Esophagus mucosa (tissue), 1 donor: ENCODE data around the gene AXIN1. TPM values are rescaled to one million over a fixed set of nuclear protein-coding genes. Genes with fewer than 3 reads are reported as not detected.
A peak's percentile ranks its signal among the peaks of the same experiment; 100 is the strongest.

ENCODE experiments used
- ATAC-seq: fragments of 200-7000 bp; cut with Tn5 transposase; one replicate; pipeline ENCODE4 v1.9.1; 2020
- total RNA-seq: library from RNA; stranded (reverse); gene quantifications from one replicate; pipeline ENCODE4 v1.2.4, GENCODE V29; 2023
- donor health status: DM: yes; HTN: yes; CAD: no.

The AXIN1 gene
- total RNA-seq, 1 donor from 2014 or later: 15.3 TPM

DNA sequence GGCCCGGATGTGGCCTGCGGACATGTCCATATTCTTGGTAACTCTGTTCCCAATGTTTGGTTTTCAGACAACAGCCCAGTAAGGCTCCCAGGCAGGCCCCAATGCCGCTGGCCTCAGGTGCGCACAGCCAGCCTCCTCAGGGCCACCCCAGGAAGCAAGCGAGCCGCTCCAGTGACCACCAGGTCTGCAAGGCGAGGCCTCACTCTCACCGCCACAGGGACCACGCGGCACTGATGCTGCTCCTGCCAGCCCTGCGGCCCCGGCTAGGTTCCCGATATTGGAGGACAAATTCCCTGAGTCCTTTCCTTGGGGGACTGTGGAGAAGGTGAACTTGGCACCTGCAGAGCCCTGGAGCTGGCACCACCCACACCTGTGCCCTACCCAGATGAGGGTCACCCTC, 50.6 kb downstream of the AXIN1 start:
- ATAC-seq: no peak

DNA sequence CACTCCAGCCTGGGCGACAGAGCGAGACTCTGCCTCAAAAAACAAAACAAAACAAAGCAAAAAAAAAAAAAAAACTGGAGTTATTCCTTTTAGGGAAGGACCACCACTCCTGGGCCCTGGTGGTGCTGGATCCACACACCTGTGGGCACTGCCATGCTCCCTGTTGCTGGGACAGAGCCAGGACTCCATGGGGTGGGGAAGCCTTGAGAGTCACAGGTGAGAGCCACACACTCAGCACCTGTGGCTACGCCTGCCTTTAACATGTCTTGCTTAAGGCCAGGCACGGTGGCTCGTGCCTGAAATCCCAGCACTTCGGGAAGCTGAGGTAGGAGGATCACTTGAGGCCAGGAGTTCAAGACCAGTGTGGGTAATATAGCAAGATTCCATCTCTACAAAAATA, 51.3 kb downstream of the AXIN1 start:
- no peak for ATAC-seq

DNA sequence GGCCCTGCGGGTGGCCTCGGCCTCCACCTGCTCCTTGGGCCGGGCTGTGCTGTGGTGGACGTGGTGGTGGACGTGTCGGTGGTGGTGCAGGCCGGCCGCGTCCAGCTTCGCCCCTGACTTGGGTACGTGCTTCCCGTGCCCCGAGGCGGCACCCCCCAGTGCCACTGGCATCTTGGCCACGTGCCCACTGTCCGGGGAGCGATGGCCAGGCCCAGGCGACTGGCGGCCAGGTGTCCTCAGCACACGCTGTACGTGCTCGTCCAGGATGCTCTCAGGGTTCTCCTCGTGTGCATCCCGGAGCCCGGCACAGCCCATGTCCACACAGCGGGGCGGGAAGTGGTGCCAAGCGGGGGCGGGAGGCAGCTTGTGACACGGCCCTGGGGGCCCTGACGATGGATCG, 54.7 kb downstream of the AXIN1 start:
- peak; percentile 28 for ATAC-seq

- ATAC-seq: no peak
Observed at GRCh38 chr16:296806-297510, 55.6 kb downstream of the AXIN1 start.

- no peak for ATAC-seq
Observed at GRCh38 chr16:296276-296675, 56.2 kb downstream of the AXIN1 start.

DNA sequence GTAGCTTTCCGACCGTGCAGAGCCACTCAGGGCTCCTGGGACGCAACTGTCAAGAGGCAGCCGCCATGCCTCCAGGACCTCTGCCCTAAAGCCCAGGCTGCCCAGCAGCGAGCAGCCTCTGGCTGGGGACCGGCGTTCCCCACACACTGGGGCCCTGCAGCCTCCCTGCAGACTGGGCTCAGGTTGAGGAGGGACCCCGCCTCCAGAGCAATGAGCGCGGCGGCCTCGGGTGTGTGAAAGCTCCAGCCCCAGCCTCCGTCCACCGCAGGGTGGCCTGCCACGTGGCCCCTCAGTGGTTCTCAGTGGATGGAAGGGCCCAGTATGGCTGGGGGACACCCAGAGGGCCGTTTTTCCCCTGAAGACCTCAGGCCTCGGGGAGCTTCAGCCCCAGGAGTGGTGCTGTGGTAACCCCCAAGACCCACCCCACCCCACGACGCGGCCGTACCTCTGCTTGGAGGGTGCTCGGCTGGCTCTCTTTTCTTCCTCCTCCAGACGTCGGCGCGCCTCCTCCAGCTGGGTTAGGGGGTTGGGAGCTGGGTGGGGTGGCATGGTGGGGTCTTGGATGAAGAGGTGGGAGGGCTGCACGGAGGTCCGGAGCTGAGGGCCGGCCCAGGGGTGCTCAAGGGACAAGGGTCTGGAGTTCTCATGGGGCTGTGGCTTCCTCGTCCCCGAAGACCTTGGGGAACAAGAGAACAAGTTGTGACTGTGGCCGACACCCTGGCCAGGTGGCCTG, 59.3 kb downstream of the AXIN1 start:
- ATAC-seq: no peak

DNA sequence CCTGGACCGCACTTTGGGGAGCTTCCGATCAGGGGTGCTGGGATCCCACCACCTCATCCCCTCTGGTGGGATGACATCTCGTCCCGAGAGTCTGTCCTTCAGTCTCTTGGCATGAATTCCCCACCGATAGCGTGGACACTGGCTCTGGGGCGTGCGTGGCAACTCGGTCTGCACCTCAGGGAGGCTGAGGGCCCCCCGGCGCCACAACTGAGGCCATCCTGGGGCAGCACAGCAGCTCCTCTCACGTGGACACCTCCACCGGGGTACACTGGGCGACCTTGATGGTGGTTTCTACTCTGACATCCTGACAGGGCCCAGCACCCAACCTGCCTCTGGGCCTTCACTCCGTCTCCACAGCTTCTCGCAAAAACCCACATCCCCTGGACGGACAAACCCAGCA, 61.0 kb downstream of the AXIN1 start:
- ATAC-seq: no peak

DNA sequence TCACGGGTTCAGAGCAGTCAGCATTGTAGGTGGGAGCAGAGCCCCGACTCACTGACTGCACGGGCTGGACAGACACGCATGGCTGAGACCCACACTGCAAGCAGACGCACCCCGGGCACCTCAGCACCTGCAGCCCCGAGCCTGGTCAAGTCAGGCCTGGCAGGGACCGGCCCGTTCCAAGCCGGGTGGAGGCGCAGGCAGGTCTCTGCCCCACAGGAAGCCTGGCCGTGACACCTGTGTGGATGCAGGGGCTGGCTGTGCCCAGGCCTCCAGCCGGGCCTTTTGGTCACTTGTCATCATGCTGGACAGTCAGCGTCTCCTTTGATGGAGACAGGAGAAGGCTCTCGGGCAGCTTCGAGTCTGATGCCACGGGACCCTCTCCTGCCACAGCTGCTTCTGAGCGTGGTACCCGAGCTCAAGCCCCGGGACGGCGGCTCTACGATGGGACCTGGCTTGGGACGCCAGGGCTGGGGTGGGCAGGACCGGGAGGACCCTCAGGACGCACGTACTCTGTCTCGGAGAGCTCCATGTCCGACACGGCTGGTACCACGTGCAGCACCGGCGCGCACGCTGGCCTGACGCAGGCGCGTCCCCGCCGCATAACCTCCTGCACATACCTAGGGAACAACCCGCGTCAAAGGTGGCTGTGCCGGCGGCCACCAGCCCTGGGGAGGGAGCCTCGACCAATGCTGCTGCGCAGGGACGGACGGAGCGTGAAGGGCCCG, 61.7 kb downstream of the AXIN1 start:
- ATAC-seq: no peak

DNA sequence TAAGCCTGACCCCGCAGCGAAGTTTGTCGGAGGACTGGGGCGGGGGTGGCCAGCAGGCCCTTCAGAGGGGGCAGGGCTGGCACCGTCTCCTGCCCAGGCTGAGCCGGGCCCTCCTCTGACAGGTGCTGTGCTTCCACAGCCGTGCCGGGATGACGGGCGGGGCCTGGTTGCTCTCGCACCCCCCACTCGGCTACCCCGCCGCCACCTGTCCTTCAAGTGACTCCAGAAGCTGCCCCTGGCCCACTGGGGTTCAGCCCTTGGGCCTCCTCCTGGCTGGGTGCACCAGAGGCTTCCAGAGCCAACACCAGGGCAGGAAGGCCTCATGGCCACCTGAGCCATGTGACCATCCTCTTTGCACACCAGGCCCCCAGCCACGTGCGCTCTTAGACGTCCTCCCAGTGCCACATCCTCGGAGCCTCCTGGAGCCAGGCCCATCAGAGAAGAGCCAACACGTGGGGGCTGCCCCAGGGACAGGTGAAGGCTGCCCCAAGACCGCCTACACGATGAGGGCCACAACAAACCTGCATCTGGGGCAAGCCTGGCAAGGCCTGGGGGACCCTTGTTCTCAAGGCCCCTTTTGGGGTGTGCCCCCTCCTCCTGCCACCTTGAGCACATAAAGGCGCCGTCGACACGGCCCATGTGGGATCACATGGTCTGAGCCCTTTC, 62.4 kb downstream of the AXIN1 start:
- no peak for ATAC-seq

- no peak for ATAC-seq
Observed at GRCh38 chr16:289395-289997, 63.0 kb downstream of the AXIN1 start.

- no peak for ATAC-seq
Observed at GRCh38 chr16:287981-288920, 64.3 kb downstream of the AXIN1 start.

DNA sequence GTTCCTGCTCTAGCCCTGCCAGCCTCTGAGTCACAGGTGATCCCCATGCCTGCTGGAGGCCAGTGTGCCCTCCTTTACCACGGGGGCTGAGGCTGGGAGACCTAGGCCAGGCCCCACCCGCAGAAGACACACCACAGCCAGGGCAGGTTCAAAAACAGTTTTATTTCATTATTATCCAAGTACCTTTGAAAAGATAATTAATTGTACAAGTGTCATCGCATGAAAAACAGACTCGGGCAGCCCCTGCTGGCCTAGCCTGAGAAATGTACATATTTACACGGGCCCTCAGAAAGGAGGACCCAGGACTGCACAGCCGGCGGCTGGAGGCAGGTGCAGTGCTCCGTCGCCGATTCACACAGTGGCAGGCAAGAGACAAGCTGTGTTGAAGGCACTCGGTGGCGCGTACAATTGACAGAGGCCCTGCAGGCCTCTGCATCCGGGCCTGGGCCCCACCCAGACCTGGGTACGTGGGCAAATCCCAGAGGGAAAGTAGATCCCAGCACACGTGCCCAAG, 65.2 kb downstream of the AXIN1 start:
- no peak for ATAC-seq

- no peak for ATAC-seq
Observed at GRCh38 chr16:286491-287297, 65.8 kb downstream of the AXIN1 start.

DNA sequence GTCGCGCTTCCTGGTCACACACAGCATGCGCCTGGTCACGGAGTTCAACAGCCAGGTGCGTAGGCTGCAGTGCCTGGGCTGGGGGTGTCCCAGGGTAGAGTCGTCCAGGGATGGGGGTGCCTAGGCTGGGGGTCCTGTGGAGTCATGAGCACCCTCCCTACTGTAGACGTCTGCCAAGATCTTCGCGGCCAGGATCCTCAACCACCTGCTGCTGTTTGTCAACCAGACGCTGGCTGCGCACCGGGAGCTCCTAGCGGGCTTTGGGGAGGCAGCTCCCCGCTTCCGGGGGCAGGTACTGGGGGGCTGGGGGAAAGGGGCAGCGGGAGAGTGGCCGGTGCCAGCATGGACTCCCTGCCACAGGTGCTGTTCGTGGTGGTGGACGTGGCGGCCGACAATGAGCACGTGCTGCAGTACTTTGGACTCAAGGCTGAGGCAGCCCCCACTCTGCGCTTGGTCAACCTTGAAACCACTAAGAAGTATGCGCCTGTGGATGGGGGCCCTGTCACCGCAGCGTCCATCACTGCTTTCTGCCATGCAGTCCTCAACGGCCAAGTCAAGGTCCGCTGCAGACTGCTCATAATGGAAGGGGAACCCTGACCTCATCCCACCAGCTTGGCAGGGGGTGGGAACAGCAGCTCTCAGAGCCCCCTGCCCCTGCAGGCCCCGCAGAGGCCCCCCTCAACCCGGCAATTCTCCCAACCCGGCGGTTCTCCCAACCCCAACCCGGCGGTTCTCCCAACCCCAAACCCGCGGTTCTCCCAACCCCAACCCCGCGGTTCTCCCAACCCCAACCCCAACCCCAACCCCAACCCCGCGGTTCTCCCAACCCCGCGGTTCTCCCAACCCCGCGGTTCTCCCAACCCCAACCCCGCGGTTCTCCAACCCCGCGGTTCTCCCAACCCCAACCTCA, 67.1 kb downstream of the AXIN1 start:
- ATAC-seq: no peak

- ATAC-seq: no peak
Observed at GRCh38 chr16:284204-285120, 68.1 kb downstream of the AXIN1 start.

GRCh38 chr16:283033-283805, 69.3 kb downstream of the AXIN1 start, which contains the start of gene PDIA2:
PDIA2 (plus strand) TSS chr16:283164; CDS start chr16:283170, 6 bp downstream.
- no peak for ATAC-seq

DNA sequence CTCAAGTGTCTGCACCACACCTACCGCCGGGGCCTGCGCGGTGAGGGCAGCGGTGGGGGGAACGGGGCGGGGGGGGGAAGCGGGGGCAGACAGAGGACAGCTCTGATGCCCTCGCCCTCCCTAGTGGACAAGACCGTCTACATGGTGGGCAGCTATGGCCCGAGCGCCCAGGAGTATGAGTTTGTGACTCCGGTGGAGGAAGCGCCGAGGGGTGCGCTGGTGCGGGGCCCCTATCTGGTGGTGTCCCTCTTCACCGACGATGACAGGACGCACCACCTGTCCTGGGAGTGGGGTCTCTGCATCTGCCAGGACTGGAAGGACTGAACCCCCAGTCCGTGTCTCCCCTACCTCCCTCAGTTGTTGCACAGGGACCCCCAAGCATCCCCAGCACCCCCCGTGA, 70.0 kb downstream of the AXIN1 start:
- ATAC-seq: no peak
